Mammary epithelial cell (primary cell): ENCODE data around the gene MARCKS.

Experiments used
- CTCF ChIP-seq, 2 donors: IDR thresholded peaks in 1 of 2; conservative IDR thresholded peaks in 1 of 2; 2 replicates each; pipeline ENCODE4 v1.5.1; 2011 to 2012; ENCODE audit warnings: inconsistent platforms in 2 of 2, low read length in 2 of 2, mild to moderate bottlenecking in 2 of 2, control low read depth in 1 of 2, low read depth in 1 of 2; ENCODE audit not compliant: insufficient read depth in 1 of 2; ENCODE audit errors: extremely low read depth in 1 of 2
- EZH2 ChIP-seq: IDR thresholded peaks from 2 replicates; pipeline ENCODE4 v1.6.1; 2012; ENCODE audit warnings: low read length, inconsistent platforms, borderline replicate concordance

GRCh38 chr6:113858480-113859348, 1.6 kb downstream of the MARCKS start:
- TF ChIP-seq CTCF (conservative IDR thresholded peaks at IDR 0.05 in 1 of 2, IDR thresholded peaks at IDR 0.05 in 1 of 2; ENCODE audit: extremely low read depth in 1 of 2, insufficient read depth in 1 of 2, low read depth in 1 of 2, low read length in 2 of 2) (peak; percentile 43 to 84), EZH2 (no peak)
